A673 (cell line): ENCODE data around the gene COMT. TPM values are rescaled to one million over a fixed set of nuclear protein-coding genes. Genes with fewer than 3 reads are reported as not detected.

Source experiments
- BruUV-seq: library from RNA; stranded (reverse); fragments of 400-500 nt; replicated peaks from 2 replicates; lab custom pipeline; 2021; lab: Mats Ljungman, UMichigan
- CTCF ChIA-PET: fragments of 300-600 bp; sonication (Branson Sonifier 250); formaldehyde crosslinking; loops from one replicate; lab custom pipeline; 2022; ENCODE audit warnings: antibody characterized with exemption; lab: Charles Lee
- POLR2A ChIA-PET: fragments of 300-600 bp; sonication (Branson Sonifier 250); formaldehyde crosslinking; loops from one replicate; lab custom pipeline; 2022; ENCODE audit warnings: antibody characterized with exemption; ENCODE audit not compliant: low non-redundant PET; lab: Charles Lee
- DNase-seq: peaks from one replicate; pipeline ENCODE4 v3.0.0-alpha.2; 2015; ENCODE audit warnings: low spot score
- H3K27ac ChIP-seq: fragments of 200-600 bp; sonication (generic); 2 replicates; pipeline ENCODE4 v1.5.1; 2016; ENCODE audit warnings: mixed run types, low read depth, mild to moderate bottlenecking, mixed read lengths, antibody characterized with exemption, low read length; ENCODE audit not compliant: poor library complexity, severe bottlenecking
- H3K27me3 ChIP-seq: fragments of 200-600 bp; sonication (generic); replicated peaks from 2 replicates; pipeline ENCODE4 v1.6.1; 2017; ENCODE audit warnings: mixed run types, low read depth, mild to moderate bottlenecking, mixed read lengths, antibody characterized with exemption, low read length; ENCODE audit not compliant: insufficient read depth, poor library complexity
- H3K36me3 ChIP-seq: fragments of 200-600 bp; sonication (generic); 2 replicates; pipeline ENCODE4 v1.6.1; 2016; ENCODE audit warnings: mixed run types, mild to moderate bottlenecking, mixed read lengths, antibody characterized with exemption, low read length; ENCODE audit not compliant: insufficient read depth, poor library complexity, severe bottlenecking
- H3K4me1 ChIP-seq: fragments of 200-600 bp; sonication (generic); 2 replicates; pipeline ENCODE4 v1.6.1; 2017; ENCODE audit warnings: mixed run types, mild to moderate bottlenecking, mixed read lengths, antibody characterized with exemption, low read length; ENCODE audit not compliant: insufficient read depth, poor library complexity, severe bottlenecking
- H3K4me3 ChIP-seq: fragments of 200-600 bp; sonication (generic); 2 replicates; pipeline ENCODE4 v1.5.1; 2016; ENCODE audit warnings: low read depth, mixed run types, mild to moderate bottlenecking, mixed read lengths, low read length; ENCODE audit not compliant: poor library complexity, severe bottlenecking
- H3K9me3 ChIP-seq: fragments of 200-600 bp; sonication (generic); 2 replicates; pipeline ENCODE4 v1.6.1; 2016; ENCODE audit warnings: mixed run types, low read depth, mild to moderate bottlenecking, mixed read lengths, antibody characterized with exemption, low read length; ENCODE audit not compliant: poor library complexity, severe bottlenecking
- EZH2 ChIP-seq: fragments of 200-600 bp; sonication (generic); IDR thresholded peaks from 2 replicates; pipeline ENCODE4 v1.6.1; 2017; ENCODE audit warnings: borderline replicate concordance, low read depth, mild to moderate bottlenecking, mixed read lengths, antibody characterized with exemption, low read length; ENCODE audit not compliant: poor library complexity, severe bottlenecking
- intact Hi-C: fragments of 100-400 bp; cut with micrococcal nuclease; formaldehyde crosslinking; loops from one replicate; pipeline ENCODE4 v1.10.0; 2022; ENCODE audit not compliant: unreplicated experiment
- total RNA-seq: library from RNA; stranded (reverse); gene quantifications from 2 replicates; pipeline ENCODE4 v1.2.3, GENCODE V29; 2021
- TF ChIP-seq, protein P1 (sequence below): fragments of 300-800, 200-600 bp; sonication (generic); conservative IDR thresholded peaks from 2 replicates; pipeline ENCODE4 v1.5.1; 2017; ENCODE audit warnings: low read depth, mild to moderate bottlenecking, antibody characterized with exemption, low read length, moderate library complexity, mixed read lengths

COMT gene
- total RNA-seq, 1 experiment from 2014 or later = 87.8 TPM

DNA sequence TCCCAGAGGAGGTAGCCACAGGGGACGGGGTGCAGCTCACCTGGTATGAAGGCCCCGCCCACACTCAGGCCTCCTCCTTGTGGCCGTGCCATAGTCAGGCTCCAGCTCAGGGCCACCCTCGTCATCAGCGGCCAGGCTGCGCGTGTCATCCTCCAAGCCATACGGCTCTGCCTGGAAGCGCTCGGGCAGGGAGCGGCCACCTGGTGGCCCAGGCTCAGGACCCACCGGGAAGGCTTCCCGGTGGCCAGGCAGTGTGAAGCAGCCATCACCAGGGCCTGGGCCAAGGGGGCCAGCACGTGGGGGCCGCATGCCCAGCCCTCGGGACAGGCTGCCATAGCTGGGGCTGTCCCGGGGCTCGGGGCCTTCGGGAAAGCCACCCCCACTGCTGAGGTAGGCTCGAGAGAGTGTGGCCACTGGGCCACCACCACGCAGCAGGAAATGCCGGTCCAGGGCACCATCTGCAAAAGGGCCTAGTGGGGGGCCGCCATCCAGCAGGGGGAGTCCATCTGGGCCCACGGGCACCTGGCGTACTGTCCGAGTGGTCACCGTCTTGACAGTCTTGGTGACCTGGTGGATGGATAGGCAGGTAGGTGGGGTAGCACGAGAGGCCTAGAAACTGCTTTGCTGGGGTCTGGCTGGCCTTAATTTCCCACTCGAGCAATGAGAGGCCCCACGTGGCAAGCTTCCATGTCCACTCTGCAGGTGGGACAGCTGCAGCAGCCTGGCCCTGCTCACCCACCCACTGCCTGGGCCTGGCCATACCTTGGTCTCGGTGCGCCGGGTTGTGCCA is 39.8 kb downstream of the COMT start:
- H3K4me1 ChIP-seq = no peaks in the 10 kb centered on the region
- CTCF ChIA-PET = no interaction called here
- H3K27me3 ChIP-seq = no peaks in the 10 kb centered on the region
- no TSS peak for BruUV-seq
- H3K27ac ChIP-seq = no peak overlapping the region
- H3K4me3 ChIP-seq = no peak overlapping the region
- POLR2A ChIA-PET = no interaction called here
- no peaks in the 10 kb centered on the region for H3K9me3 ChIP-seq
- TF ChIP-seq, protein P1, sequence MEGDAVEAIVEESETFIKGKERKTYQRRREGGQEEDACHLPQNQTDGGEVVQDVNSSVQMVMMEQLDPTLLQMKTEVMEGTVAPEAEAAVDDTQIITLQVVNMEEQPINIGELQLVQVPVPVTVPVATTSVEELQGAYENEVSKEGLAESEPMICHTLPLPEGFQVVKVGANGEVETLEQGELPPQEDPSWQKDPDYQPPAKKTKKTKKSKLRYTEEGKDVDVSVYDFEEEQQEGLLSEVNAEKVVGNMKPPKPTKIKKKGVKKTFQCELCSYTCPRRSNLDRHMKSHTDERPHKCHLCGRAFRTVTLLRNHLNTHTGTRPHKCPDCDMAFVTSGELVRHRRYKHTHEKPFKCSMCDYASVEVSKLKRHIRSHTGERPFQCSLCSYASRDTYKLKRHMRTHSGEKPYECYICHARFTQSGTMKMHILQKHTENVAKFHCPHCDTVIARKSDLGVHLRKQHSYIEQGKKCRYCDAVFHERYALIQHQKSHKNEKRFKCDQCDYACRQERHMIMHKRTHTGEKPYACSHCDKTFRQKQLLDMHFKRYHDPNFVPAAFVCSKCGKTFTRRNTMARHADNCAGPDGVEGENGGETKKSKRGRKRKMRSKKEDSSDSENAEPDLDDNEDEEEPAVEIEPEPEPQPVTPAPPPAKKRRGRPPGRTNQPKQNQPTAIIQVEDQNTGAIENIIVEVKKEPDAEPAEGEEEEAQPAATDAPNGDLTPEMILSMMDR = no peak
- no peak for TF ChIP-seq EZH2
- intact Hi-C loops = no loop called here
- DNase-seq = no peak
- H3K36me3 ChIP-seq = no peaks in the 10 kb centered on the region

DNA sequence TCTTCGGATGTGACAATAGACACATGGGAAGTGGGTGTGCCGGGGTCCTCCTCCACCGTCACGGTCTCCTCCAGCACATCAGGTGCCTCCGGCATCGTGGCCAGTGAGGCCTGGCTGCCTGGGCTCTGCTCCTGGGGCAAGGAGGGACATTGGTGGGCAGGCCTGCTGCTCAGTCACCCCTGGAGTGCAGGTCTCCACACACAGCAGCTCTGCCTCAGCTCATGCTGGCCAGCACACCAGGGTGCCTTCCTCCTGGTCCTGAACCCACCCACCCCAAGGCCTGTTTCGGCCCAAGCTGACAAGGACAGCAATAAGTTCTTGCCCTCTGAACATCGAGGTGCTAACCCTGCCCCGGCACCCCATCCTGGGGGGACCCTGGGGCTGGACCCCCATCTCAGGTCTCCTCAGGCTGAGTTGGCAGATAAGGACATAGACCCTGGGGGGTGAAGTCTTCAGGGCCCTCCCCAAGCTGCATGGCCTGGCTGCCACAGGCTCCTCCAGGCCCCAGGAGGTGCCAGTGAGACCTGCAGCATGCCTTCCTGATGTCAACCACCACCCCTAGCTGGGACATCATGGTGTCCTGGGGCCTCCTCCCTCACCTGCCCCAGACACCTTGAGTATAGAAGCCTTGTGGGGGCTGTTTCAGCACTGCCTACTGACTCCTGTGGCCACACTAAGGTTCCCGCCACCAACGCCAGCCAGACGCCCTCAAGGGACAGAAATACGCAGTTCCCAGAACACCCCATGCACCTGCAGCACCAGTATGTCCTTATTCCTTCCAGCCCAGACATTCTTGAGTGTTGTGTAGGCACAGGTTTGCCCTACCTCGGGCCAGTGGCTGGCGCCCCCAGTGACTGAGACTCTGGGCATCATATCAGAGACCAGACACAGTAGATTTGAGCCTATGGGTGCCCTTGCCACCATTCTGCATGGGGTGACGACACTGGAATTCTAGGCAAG is 40.7 kb downstream of the COMT start:
- Histone ChIP-seq H3K36me3 (no peaks in the 10 kb centered on the region), H3K4me3 (no peak overlapping the region), H3K4me1 (no peaks in the 10 kb centered on the region), H3K27ac (no peak overlapping the region), H3K9me3 (no peaks in the 10 kb centered on the region), H3K27me3 (no peaks in the 10 kb centered on the region)
- BruUV-seq = no TSS peak
- intact Hi-C loops = no loop called here
- ChIA-PET CTCF (no interaction called here), POLR2A (no interaction called here)
- no peak for DNase-seq
- TF ChIP-seq EZH2 = no peak

- ChIA-PET CTCF (no interaction called here), POLR2A (no interaction called here)
- Histone ChIP-seq H3K4me1 (no peaks in the 10 kb centered on the region), H3K27me3 (no peaks in the 10 kb centered on the region), H3K9me3 (no peaks in the 10 kb centered on the region), H3K36me3 (no peaks in the 10 kb centered on the region), H3K27ac (no peak overlapping the region), H3K4me3 (no peak overlapping the region)
- TF ChIP-seq, protein P1 = no peak
- TF ChIP-seq EZH2 = no peak
- intact Hi-C loops = no loop called here
- DNase-seq = no peak
- no TSS peak for BruUV-seq
These were observed 41.5 kb downstream of the COMT start for GRCh38 chr22:19982991-19983578.
